Endothelial cell of umbilical vein (primary cell): ENCODE measurements around the gene CSH2.

ENCODE experiments used
- EZH2 ChIP-seq: IDR thresholded peaks from 2 replicates; pipeline ENCODE4 v1.6.1; 2012; ENCODE audit warnings: borderline replicate concordance, low read depth, mild to moderate bottlenecking, moderate library complexity, low read length, inconsistent platforms; ENCODE audit not compliant: severe bottlenecking
- GATA2 ChIP-seq: IDR thresholded peaks from 2 replicates; pipeline ENCODE4 v1.7.0; 2011; ENCODE audit warnings: low read depth, mild to moderate bottlenecking, moderate library complexity, mixed read lengths, low read length; ENCODE audit not compliant: insufficient read length, insufficient read depth
- JUN ChIP-seq: IDR thresholded peaks from 2 replicates; pipeline ENCODE4 v1.6.1; 2011; ENCODE audit warnings: borderline replicate concordance, low read depth; ENCODE audit not compliant: insufficient read length, insufficient read depth
- MAX ChIP-seq: IDR thresholded peaks from 2 replicates; pipeline ENCODE4 v1.6.1; 2011; ENCODE audit not compliant: insufficient read depth, insufficient read length
- MYC ChIP-seq: IDR thresholded peaks from one replicate; pipeline ENCODE4 v1.6.1; 2011; ENCODE audit warnings: mild to moderate bottlenecking, low read depth, low read length
- POLR2A ChIP-seq: IDR thresholded peaks from 2 replicates; pipeline ENCODE4 v1.6.1; 2012; ENCODE audit warnings: low read depth, mild to moderate bottlenecking, control low read depth, low read length
- POLR2AphosphoS5 ChIP-seq: IDR thresholded peaks from 2 replicates; pipeline ENCODE4 v1.6.1; 2012; ENCODE audit warnings: low read depth, mild to moderate bottlenecking, control low read depth, low read length, moderate library complexity; ENCODE audit not compliant: insufficient read depth
- TF ChIP-seq, protein P1 (sequence below), 2 donors: IDR thresholded peaks; 1 replicate in 1 of 2; 2 replicates in 1 of 2; pipeline ENCODE4 v1.5.1; 2011; ENCODE audit warnings: low read length in 2 of 2, mild to moderate bottlenecking in 2 of 2, moderate library complexity in 2 of 2, control low read depth in 1 of 2, inconsistent platforms in 1 of 2, low read depth in 1 of 2; ENCODE audit not compliant: insufficient read depth in 1 of 2; ENCODE audit errors: extremely low read depth in 1 of 2

GRCh38 chr17:63917646-63918045 lies 44.2 kb upstream of the CSH2 start:
- TF ChIP-seq, protein P1, sequence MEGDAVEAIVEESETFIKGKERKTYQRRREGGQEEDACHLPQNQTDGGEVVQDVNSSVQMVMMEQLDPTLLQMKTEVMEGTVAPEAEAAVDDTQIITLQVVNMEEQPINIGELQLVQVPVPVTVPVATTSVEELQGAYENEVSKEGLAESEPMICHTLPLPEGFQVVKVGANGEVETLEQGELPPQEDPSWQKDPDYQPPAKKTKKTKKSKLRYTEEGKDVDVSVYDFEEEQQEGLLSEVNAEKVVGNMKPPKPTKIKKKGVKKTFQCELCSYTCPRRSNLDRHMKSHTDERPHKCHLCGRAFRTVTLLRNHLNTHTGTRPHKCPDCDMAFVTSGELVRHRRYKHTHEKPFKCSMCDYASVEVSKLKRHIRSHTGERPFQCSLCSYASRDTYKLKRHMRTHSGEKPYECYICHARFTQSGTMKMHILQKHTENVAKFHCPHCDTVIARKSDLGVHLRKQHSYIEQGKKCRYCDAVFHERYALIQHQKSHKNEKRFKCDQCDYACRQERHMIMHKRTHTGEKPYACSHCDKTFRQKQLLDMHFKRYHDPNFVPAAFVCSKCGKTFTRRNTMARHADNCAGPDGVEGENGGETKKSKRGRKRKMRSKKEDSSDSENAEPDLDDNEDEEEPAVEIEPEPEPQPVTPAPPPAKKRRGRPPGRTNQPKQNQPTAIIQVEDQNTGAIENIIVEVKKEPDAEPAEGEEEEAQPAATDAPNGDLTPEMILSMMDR (IDR thresholded peaks at IDR 0.05; ENCODE audit: extremely low read depth in 1 of 2, insufficient read depth in 1 of 2, low read depth in 1 of 2, low read length in 2 of 2) = no peak
- TF ChIP-seq POLR2A (no peak), EZH2 (no peak), POLR2AphosphoS5 (no peak), MAX (no peak), JUN (no peak), GATA2 (no peak), MYC (no peak)
